HCT116 (cell line): Measurements from ENCODE around the gene RSRC1.

Experiments used
- ATF3 ChIP-seq: IDR thresholded peaks from 2 replicates; pipeline ENCODE4 v1.6.1; 2012
- CTCF ChIP-seq, 3 experiments: fragments of 200-600 bp in 1 of 3; sonication (generic) in 1 of 3; IDR thresholded peaks in 2 of 3; conservative IDR thresholded peaks in 1 of 3; 2 replicates each; pipeline ENCODE4 v1.5.1; 2012 to 2017; ENCODE audit warnings: low read depth in 2 of 3, low read length in 2 of 3, antibody characterized with exemption in 1 of 3, borderline replicate concordance in 1 of 3, control low read depth in 1 of 3, mild to moderate bottlenecking in 1 of 3, mixed read lengths in 1 of 3, mixed run types in 1 of 3, moderate library complexity in 1 of 3; ENCODE audit not compliant: insufficient read depth in 1 of 3
- MAX ChIP-seq: IDR thresholded peaks from 2 replicates; pipeline ENCODE4 v1.6.1; 2012
- POLR2A ChIP-seq: IDR thresholded peaks from 2 replicates; pipeline ENCODE4 v1.7.0; 2011; ENCODE audit warnings: borderline replicate concordance; ENCODE audit not compliant: insufficient read depth, insufficient read length; ENCODE audit errors: extremely low read depth
- POLR2AphosphoS5 ChIP-seq: IDR thresholded peaks from 2 replicates; pipeline ENCODE4 v1.6.1; 2011; ENCODE audit warnings: mild to moderate bottlenecking, low read depth, low read length, moderate library complexity
- REST ChIP-seq: IDR thresholded peaks from 2 replicates; pipeline ENCODE4 v1.6.1; 2012; ENCODE audit warnings: low read depth
- SIN3A ChIP-seq: IDR thresholded peaks from 2 replicates; pipeline ENCODE4 v1.6.1; 2012; ENCODE audit warnings: low read depth
- TCF7L2 ChIP-seq: IDR thresholded peaks from 2 replicates; pipeline ENCODE4 v1.7.0; 2011; ENCODE audit warnings: borderline replicate concordance, inconsistent platforms; ENCODE audit not compliant: insufficient read depth, insufficient read length; ENCODE audit errors: extremely low read depth
- YY1 ChIP-seq: IDR thresholded peaks from 2 replicates; pipeline ENCODE4 v1.6.1; 2011; ENCODE audit warnings: low read length, low read depth, moderate library complexity, mild to moderate bottlenecking; ENCODE audit not compliant: insufficient replicate concordance; ENCODE audit errors: extremely low read depth
- ZFX ChIP-seq: fragments of 450-650 bp; IDR thresholded peaks from 2 replicates; pipeline ENCODE4 v1.6.1; 2017
- ZNF274 ChIP-seq: fragments of 200-500 bp; sonication (Bioruptor generic); IDR thresholded peaks from 2 replicates; pipeline ENCODE4 v1.6.1; 2014; ENCODE audit warnings: mild to moderate bottlenecking, low read depth, low read length, inconsistent platforms

GRCh38 chr3:158562674-158563073 is 452.8 kb downstream of the RSRC1 start:
- no peak for TF ChIP-seq CTCF (IDR thresholded peaks at IDR 0.05 in 2 of 3, conservative IDR thresholded peaks at IDR 0.05 in 1 of 3; ENCODE audit: borderline replicate concordance in 1 of 3, insufficient read depth in 1 of 3, low read depth in 2 of 3, low read length in 2 of 3)
- TF ChIP-seq MAX, result no peak
- no peak for TF ChIP-seq REST
- TF ChIP-seq ZFX, result no peak
- TF ChIP-seq POLR2A, result no peak
- no peak for TF ChIP-seq SIN3A
- TF ChIP-seq ATF3, result no peak
- TF ChIP-seq ZNF274, result no peak
- TF ChIP-seq YY1, result no peak
- TF ChIP-seq POLR2AphosphoS5, result no peak
- no peak for TF ChIP-seq TCF7L2
